ENCODE results near the gene APOBEC3C.
"Not testable (repeated sequence)": the region's sequence is repeated elsewhere in the genome, so short reads cannot be mapped to it uniquely, and the experiment has no call there.

APOBEC3C gene

GRCh38 chr22:39020021-39020651 lies 6.1 kb downstream of the APOBEC3C start:
- DNase-seq (ENCODE audit: low read depth in 3 of 3), result not testable (repeated sequence)

GRCh38 chr22:39021552-39022250 lies 7.6 kb downstream of the APOBEC3C start:
- no peak for DNase-seq (ENCODE audit: low read depth in 3 of 3)

- no peak for DNase-seq (ENCODE audit: low read depth in 3 of 3)
These were observed 10.7 kb downstream of the APOBEC3C start for GRCh38 chr22:39024519-39025308.

- no peak for DNase-seq (ENCODE audit: low read depth in 3 of 3)
These were observed 12.6 kb downstream of the APOBEC3C start for GRCh38 chr22:39026509-39027150.

- no peak for DNase-seq (ENCODE audit: low read depth in 3 of 3)
These were observed 13.7 kb downstream of the APOBEC3C start for GRCh38 chr22:39027717-39028116.

- DNase-seq (ENCODE audit: low read depth in 3 of 3), result no peak
These were observed 14.2 kb downstream of the APOBEC3C start for GRCh38 chr22:39028281-39028680.

GRCh38 chr22:39029227-39029626 lies 15.2 kb downstream of the APOBEC3C start:
- DNase-seq (ENCODE audit: low read depth in 3 of 3), result no peak

GRCh38 chr22:39030705-39031104 lies 16.6 kb downstream of the APOBEC3C start:
- DNase-seq (ENCODE audit: low read depth in 3 of 3), result no peak

GRCh38 chr22:39031434-39032295 lies 17.6 kb downstream of the APOBEC3C start:
- DNase-seq (ENCODE audit: low read depth in 3 of 3), result not testable (repeated sequence)

- DNase-seq (ENCODE audit: low read depth in 3 of 3), result not testable (repeated sequence)
These were observed 23.0 kb downstream of the APOBEC3C start for GRCh38 chr22:39037071-39037470.

- DNase-seq (ENCODE audit: low read depth in 3 of 3), result no peak
These were observed 25.5 kb downstream of the APOBEC3C start for GRCh38 chr22:39039306-39040126.

GRCh38 chr22:39040155-39040537 lies 26.1 kb downstream of the APOBEC3C start:
- not testable (repeated sequence) for DNase-seq (ENCODE audit: low read depth in 3 of 3)

- DNase-seq (ENCODE audit: low read depth in 3 of 3), result peak; percentile 27 to 46 (median 36)
These were observed 26.7 kb downstream of the APOBEC3C start, which contains the start of gene APOBEC3F for GRCh38 chr22:39040538-39041296. Gene APOBEC3F (plus strand): TSS chr22:39040864. CDS start chr22:39040961, 97 bp downstream.

- no peak for DNase-seq (ENCODE audit: low read depth in 3 of 3)
These were observed 27.9 kb downstream of the APOBEC3C start for GRCh38 chr22:39041908-39042307.

- DNase-seq (ENCODE audit: low read depth in 3 of 3), result not testable (repeated sequence)
These were observed 29.0 kb downstream of the APOBEC3C start for GRCh38 chr22:39043063-39043462.

- not testable (repeated sequence) for DNase-seq (ENCODE audit: low read depth in 3 of 3)
These were observed 31.1 kb downstream of the APOBEC3C start for GRCh38 chr22:39045136-39045535.

- DNase-seq (ENCODE audit: low read depth in 3 of 3), result not testable (repeated sequence)
These were observed 35.4 kb downstream of the APOBEC3C start for GRCh38 chr22:39049486-39049885.

- DNase-seq (ENCODE audit: low read depth in 3 of 3), result not testable (repeated sequence)
These were observed 37.9 kb downstream of the APOBEC3C start for GRCh38 chr22:39051844-39052495.

GRCh38 chr22:39055658-39056057 lies 41.6 kb downstream of the APOBEC3C start:
- no peak for DNase-seq (ENCODE audit: low read depth in 3 of 3)

All from stimulated activated CD4-positive, alpha-beta T cell treated with anti-CD3 and anti-CD28 coated beads, TNF-alpha, amount 100 ng/mL, for 48 hours (primary cell).